GM19324 (cell line): Measurements from ENCODE around the gene DPY19L1.
"Not testable (repeated sequence)": the region's sequence is repeated elsewhere in the genome, so short reads cannot be mapped to it uniquely, and the experiment has no call there.

Experiments
- ATAC-seq: cut with Tn5 transposase; IDR thresholded peaks from one replicate; pipeline ENCODE4 v1.9.1; 2021; ENCODE audit warnings: mild to moderate bottlenecking, moderate library complexity; ENCODE audit not compliant: unreplicated experiment, low FRiP score

The DPY19L1 gene

DNA sequence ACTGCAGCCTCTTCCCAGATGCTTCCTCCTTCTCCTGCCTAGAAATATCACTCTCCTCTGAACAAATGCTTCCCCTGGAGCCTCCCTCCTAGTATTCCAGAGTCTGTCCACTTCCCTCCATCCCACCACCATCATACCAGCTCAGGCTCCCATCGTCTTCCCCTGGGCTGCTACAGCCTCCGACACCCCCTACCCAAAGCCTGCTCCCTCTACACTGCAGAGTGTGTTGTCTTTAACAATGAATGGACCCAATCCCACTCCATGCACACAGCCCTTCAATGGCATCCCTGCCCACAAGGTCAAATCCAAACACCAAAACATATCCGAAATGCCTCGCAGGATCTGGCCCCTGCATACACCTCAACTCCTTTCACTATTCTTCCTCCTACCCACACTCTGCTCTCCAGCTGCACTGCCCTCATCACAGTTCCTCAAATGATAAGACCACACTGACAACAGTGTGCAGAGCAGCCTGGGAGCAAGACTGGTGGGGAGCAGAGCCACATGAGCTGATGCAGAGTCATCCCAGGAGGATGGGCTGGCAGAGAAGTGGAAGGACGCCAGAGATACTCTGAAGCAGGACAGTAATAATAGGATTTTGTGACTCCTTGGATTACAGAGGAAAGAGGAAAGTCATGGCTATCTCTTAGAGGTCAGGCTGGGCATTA is 40.7 kb downstream of the DPY19L1 start:
- ATAC-seq: not testable (repeated sequence)

DNA sequence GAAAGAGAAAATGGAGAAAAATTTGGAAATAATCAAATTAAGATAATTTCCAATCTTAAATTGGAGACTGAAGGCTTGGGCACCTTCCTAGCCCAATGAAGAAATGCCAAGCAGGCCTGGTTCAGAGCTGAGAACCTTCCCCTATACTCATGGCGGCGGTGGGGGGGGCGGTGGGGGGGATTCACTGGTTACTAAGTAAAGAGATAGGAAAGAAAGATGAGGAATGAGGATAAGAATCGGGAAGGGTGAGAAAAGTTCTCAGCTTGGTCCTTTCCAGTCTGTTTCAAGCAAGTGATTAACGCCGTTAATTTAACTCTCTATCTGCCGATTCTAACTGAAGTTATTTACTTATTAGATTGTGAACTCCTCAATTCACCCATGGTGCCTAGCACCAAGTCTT is 41.5 kb downstream of the DPY19L1 start:
- no peak for ATAC-seq

DNA sequence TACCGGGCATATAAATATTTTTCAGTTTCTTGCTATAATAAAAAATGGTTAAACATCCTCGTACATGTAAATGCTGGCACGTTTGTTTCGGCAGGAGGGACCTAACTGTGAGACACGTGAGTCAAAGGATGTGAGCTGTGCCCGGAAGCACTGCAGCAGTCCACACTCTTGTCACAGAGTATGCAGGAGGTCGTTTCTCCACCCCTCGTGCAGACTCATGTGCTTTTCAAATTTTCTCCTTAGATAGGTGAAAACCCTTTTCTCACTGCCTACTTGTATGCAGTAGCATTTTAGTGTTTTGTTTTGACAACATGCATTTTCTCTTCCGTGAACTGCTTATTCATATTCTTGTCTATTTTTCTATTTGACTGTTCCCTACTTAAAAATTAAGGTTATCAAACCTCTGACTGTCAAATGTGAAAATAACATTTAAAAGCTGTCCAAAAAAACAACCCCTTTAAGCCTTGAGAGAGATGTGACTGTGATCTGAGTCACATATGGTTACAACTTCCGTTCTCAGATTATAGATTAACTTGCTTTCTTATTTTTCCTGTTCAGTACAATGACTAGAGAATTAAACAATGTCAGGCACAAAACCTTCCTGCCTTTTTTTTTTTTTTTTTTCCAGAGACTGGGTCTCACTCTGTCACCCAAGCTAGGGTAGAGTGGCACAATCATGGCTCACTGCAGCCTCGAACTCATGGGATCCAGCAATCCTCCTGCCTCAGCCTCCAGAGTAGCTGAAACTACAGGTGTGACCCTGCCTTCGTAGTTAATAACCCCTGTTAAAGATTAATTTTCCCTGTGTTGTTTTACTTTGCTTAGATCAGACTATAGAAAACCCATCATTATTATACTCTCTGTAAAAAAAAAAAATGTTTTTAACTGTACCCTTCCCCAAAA is 45.1 kb downstream of the DPY19L1 start:
- peak; percentile 88 for ATAC-seq

- ATAC-seq: not testable (repeated sequence)
Observed at GRCh38 chr7:34988442-34989125, 48.7 kb downstream of the DPY19L1 start.

DNA sequence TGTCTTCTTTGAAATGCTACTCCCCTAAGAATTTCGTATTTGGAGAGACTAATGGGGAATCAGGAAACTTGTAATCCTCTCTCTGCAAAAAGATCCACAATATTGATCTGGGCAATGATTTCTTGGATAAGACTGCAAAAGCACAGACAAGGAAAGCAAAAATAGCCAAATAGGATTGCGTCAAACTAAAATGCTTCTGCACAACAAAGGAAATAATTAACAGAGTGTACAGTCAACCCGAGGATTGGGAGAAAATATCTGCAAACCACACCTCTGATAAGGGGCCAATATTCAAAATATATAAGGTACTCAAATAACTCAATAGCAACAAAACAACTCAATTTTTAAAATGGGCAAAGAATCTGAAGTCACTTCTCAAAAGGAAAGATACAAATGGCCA is 52.1 kb downstream of the DPY19L1 start:
- not testable (repeated sequence) for ATAC-seq

GRCh38 chr7:34984140-34984539 is 53.1 kb downstream of the DPY19L1 start:
- not testable (repeated sequence) for ATAC-seq

DNA sequence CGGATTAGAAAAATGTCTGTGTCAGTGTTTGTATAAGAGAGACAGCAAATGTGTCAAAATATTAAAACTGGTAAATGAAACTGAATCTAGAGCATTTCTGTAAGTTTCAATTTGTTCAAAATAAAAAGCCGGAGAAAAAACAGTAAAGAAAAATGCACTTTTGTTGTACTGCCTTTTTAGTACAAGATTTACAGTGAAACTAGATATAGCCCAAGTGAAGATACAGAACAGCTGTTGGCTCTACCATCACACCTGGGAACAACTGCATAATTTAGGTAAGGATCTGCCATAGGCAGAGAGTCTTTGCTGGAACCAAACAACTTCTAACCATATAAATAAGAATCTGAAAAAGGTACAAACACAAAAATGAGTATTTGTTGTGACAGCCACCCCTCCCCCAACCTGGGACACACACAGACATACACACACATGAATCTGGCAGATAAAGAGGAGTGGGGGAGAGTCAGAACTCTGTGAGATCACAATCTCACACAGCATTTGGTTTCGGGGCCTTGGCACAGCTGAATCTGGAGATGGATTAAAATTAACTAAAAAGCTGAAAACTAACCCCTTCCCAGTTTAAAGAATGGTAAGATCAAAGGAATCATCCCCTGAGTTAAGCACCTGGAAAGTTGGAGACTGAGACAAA is 54.8 kb downstream of the DPY19L1 start:
- no peak for ATAC-seq

- ATAC-seq: not testable (repeated sequence)
Observed at GRCh38 chr7:34979124-34979523, 58.2 kb downstream of the DPY19L1 start.

DNA sequence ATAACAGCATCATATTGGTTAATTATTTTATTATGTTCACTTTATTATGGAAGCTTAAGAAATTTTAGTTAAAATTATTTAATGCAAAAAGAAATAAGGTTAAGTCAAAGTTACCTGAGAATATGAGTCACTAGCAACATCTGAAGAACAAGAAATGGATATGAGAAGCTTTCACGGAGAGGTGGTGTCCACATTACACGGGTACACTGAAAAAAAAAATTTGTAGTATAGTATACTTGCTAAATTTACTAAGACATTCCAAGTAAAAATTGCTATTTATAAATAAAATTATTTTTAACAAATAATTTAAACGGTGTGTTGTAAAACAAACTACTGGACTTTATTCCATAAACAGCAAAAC is 63.9 kb downstream of the DPY19L1 start:
- ATAC-seq: no peak

- ATAC-seq: not testable (repeated sequence)
Observed at GRCh38 chr7:34972739-34973399, 64.4 kb downstream of the DPY19L1 start.

DNA sequence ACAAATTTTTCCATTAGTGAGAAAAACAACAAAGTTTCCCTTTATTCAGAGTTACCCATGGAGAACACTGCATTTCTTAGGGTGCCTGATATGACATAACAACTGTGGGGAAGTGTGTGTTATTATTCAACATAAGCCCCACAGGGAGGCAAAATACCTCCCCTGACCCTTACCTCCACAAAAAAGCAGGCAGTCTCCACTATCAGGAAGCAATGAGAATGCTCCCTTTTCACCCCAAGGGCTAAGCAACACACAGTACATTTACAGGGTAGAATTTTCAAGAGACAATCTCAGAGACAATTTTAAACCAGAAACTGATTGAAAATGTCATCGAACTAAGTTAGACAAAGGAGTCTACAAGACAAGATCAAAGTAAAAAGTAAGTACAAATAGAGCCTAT is 69.5 kb downstream of the DPY19L1 start:
- ATAC-seq: not testable (repeated sequence)

GRCh38 chr7:34966504-34966903 is 70.8 kb downstream of the DPY19L1 start:
- ATAC-seq: not testable (repeated sequence)

- no peak for ATAC-seq
Observed at GRCh38 chr7:34958021-34958420, 79.3 kb downstream of the DPY19L1 start.

DNA sequence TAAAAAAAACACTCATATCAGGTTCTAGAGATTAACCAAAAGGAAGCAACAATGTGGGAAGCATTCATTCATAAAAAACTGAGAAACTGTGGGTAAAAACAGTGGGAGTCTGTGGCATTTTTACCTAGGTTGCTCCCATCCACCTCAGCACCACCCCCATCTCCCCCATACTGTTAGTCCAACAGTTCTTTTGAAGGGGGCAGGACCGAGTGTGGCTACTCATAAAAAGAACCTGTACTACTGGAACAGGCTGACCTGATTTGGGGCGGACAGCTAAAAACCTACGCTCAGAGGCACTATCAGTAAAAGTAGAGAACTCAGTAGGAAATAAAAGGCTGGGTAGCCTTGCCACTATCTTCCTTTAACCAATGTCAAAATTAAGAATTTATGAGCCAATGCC is 84.5 kb downstream of the DPY19L1 start:
- ATAC-seq: no peak

DNA sequence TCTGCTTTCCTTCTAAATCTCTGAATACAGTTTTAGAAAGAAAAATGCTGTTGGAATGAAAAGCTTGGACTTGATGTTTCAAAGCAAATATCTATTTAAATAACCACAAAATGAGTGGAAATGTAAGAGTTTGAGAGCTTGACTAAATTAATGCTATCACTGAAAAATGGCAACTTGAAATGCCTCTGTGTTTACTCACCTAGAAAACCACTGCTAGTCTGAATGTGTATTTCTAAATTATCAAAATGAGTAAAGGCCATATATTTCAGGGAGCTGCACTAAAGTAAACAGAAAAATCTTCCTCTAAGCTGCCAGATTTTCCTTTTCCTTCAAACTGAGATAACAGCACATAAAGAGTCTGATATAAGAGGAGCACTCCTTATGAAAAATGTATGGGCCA is 87.9 kb downstream of the DPY19L1 start:
- ATAC-seq: no peak

- not testable (repeated sequence) for ATAC-seq
Observed at GRCh38 chr7:34947427-34947826, 89.9 kb downstream of the DPY19L1 start.

GRCh38 chr7:34946486-34946885 is 90.8 kb downstream of the DPY19L1 start:
- no peak for ATAC-seq

GRCh38 chr7:34945894-34946477 is 91.3 kb downstream of the DPY19L1 start:
- ATAC-seq: not testable (repeated sequence)

- ATAC-seq: no peak
Observed at GRCh38 chr7:34939175-34939574, 98.1 kb downstream of the DPY19L1 start.

DNA sequence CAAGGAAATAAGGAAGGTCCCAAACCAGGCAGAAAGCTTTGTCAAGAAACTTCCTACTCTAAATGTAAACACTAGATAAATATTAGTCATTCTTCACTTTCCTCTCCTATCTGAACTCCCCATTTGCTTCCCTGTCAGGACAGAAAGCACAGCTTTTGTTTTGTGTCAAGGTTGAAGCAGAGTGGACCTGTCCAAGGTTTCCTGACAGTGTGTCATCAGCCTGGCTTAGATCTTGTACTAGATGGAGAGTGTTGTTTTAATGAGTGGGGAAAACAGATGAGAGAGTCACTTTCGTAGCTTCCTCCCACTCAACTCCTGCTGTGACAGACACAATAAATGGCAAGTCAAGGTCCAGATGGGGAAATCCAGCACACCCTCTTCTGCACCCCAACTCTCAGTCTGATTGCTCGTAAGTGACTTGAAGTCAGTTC is 101.5 kb downstream of the DPY19L1 start:
- ATAC-seq: not testable (repeated sequence)
